GM12878 (cell line): Measurements from ENCODE around the gene KCNK4. TPM values are rescaled to one million over a fixed set of nuclear protein-coding genes. Genes with fewer than 3 reads are reported as not detected.

Source experiments
- JUND ChIP-seq: IDR thresholded peaks from 2 replicates; pipeline ENCODE4 v1.6.1; 2012; ENCODE audit warnings: low read depth, mild to moderate bottlenecking, low read length, improper control_type of control experiment, moderate library complexity
- NKRF ChIP-seq: fragments of 450-650 bp; conservative IDR thresholded peaks from 2 replicates; pipeline ENCODE4 v1.6.1; 2017; ENCODE audit warnings: mild to moderate bottlenecking, moderate library complexity
- RCOR1 ChIP-seq: conservative IDR thresholded peaks from 2 replicates; pipeline ENCODE4 v1.6.1; 2012; ENCODE audit warnings: low read depth, low read length, improper control_type of control experiment
- RELB ChIP-seq: fragments of 450-650 bp; IDR thresholded peaks from 2 replicates; pipeline ENCODE4 v1.6.1; 2017; ENCODE audit warnings: low read depth, mild to moderate bottlenecking, moderate library complexity
- SKIL ChIP-seq: fragments of 450-650 bp; IDR thresholded peaks from 2 replicates; pipeline ENCODE4 v1.6.1; 2017; ENCODE audit warnings: mild to moderate bottlenecking, low read depth, inconsistent platforms; ENCODE audit not compliant: poor library complexity, severe bottlenecking
- SMC3 ChIP-seq: IDR thresholded peaks from 2 replicates; pipeline ENCODE4 v1.6.1; 2011; ENCODE audit warnings: low read length, improper control_type of control experiment, borderline replicate concordance
- ZNF24 ChIP-seq: fragments of 450-650 bp; IDR thresholded peaks from 2 replicates; pipeline ENCODE4 v1.6.1; 2017; ENCODE audit warnings: antibody characterized with exemption, mild to moderate bottlenecking
- polyA plus RNA-seq, 11 experiments: library from polyadenylated mRNA; depleted of rRNA in 4 of 11; unstranded in 6 of 11; stranded (reverse) in 5 of 11; fragments of >200 nt; fragmentation: Nextera tagmentation in 4 of 11; fragmentation: Illumina TruSeq in 1 of 11; extraction: Ambion mirVana in 4 of 11; extraction: Trizol in 1 of 11; gene quantifications; 1 replicate in 1 of 11; 2 replicates in 10 of 11; pipeline versions ENCODE4 v1.2.1 to v1.2.3, GENCODE V29; 2011 to 2016; ENCODE audit warnings: inconsistent platforms in 2 of 11, missing spikeins in 2 of 11, low read depth in 1 of 11
- total RNA-seq, 4 experiments: library from RNA; depleted of rRNA in 3 of 4; stranded (reverse); fragments of >200 nt in 3 of 4; fragmentation: Illumina TruSeq in 1 of 4; extraction: Trizol in 1 of 4; gene quantifications; 2 replicates each; pipeline versions ENCODE4 v1.2.1 to v1.2.3, GENCODE V29; 2013 to 2021

The KCNK4 gene
- total and polyA plus RNA-seq, 10 of the 15 experiments (the other 5 are each of a cell fraction or from before 2014, with no cell fraction given) = 0.04 TPM; not detected in 9

- no peak for TF ChIP-seq RELB
- TF ChIP-seq RCOR1 = no peak
- TF ChIP-seq SKIL = no peak
- no peak for TF ChIP-seq NKRF
- no peak for TF ChIP-seq ZNF24
- TF ChIP-seq SMC3 = no peak
- TF ChIP-seq JUND = no peak
Observed at GRCh38 chr11:64266339-64266738, 24.8 kb upstream of the KCNK4 start (continued).
